MCF 10A (cell line): ENCODE data around the gene TBX19. TPM values are rescaled to one million over a fixed set of nuclear protein-coding genes. Genes with fewer than 3 reads are reported as not detected.

ENCODE experiments used
- BruUV-seq: library from RNA; stranded (reverse); fragments of 400-500 nt; replicated peaks from 2 replicates; lab custom pipeline; 2021; lab: Mats Ljungman, UMichigan
- CTCF ChIA-PET: fragments of 300-600 bp; sonication (Branson Sonifier 250); formaldehyde crosslinking; extraction: SDS; loops from one replicate; lab custom pipeline; 2021; ENCODE audit warnings: antibody characterized with exemption, inconsistent platforms; lab: Yijun Ruan, JAX
- POLR2A ChIA-PET: fragments of 300-600, 350-650 bp; sonication (Branson Sonifier 250); formaldehyde crosslinking; extraction: SDS; loops from one replicate; lab custom pipeline; 2020; ENCODE audit warnings: antibody characterized with exemption, inconsistent platforms; lab: Yijun Ruan, JAX
- DNase-seq: peaks from one replicate; pipeline ENCODE4 v3.0.0-alpha.2; 2018; ENCODE audit not compliant: unreplicated experiment
- H3K27ac Mint-ChIP-seq: one replicate; pipeline ENCODE4 v1.8.0; 2022; ENCODE audit warnings: mild to moderate bottlenecking, low read depth, mixed read lengths; ENCODE audit not compliant: unreplicated experiment
- H3K27me3 Mint-ChIP-seq: one replicate; pipeline ENCODE4 v1.8.0; 2022; ENCODE audit warnings: mixed read lengths; ENCODE audit not compliant: insufficient read depth, unreplicated experiment
- H3K36me3 Mint-ChIP-seq: one replicate; pipeline ENCODE4 v1.8.0; 2022; ENCODE audit warnings: mild to moderate bottlenecking, moderate library complexity, mixed read lengths; ENCODE audit not compliant: insufficient read depth, unreplicated experiment
- H3K4me1 Mint-ChIP-seq: one replicate; pipeline ENCODE4 v1.8.0; 2022; ENCODE audit warnings: mixed read lengths; ENCODE audit not compliant: insufficient read depth, unreplicated experiment
- H3K4me3 Mint-ChIP-seq: one replicate; pipeline ENCODE4 v1.8.0; 2022; ENCODE audit warnings: mild to moderate bottlenecking, moderate library complexity, mixed read lengths; ENCODE audit not compliant: unreplicated experiment
- H3K9me3 Mint-ChIP-seq: one replicate; pipeline ENCODE4 v1.8.0; 2022; ENCODE audit warnings: mixed read lengths; ENCODE audit not compliant: unreplicated experiment
- intact Hi-C: fragments of 100-400 bp; cut with micrococcal nuclease; formaldehyde crosslinking; loops from 2 replicates; pipeline ENCODE4 v1.14.1; 2022
- total RNA-seq: library from RNA; stranded (reverse); gene quantifications from 2 replicates; pipeline ENCODE4 v1.2.3, GENCODE V29; 2022
- TF ChIP-seq, protein P1 (sequence below): fragments of 200-600 bp; IDR thresholded peaks from one replicate; pipeline ENCODE4 v1.8.0; 2022; ENCODE audit warnings: antibody characterized with exemption, mild to moderate bottlenecking; ENCODE audit not compliant: unreplicated experiment

Gene TBX19
- total RNA-seq, 1 experiment from 2014 or later, result 1.6 TPM

DNA sequence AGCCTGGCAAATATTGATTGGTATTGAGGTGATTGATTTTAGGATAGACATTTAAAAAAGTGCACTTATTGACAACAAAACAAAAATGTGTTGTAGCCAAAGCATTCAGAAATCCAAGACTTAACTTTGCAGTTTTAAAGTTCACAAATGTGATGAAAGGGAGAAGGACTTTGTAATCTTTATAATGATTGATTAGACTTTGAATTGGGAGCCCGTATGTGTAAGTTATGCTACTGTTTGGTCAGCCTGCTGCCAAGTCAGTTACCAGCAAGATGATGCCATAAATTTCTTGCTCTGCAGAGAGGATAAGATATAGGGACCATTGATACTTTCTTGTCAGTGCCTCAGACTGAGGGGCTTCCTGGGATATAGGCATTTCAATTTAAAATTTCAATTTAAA lies 39.5 kb downstream of the TBX19 start:
- Mint-ChIP-seq H3K36me3 (peaks cover 6% of the 10 kb centered on the region), H3K27me3 (no peaks in the 10 kb centered on the region), H3K9me3 (peaks cover 8% of the 10 kb centered on the region), H3K4me1 (peaks cover 13% of the 10 kb centered on the region), H3K27ac (peak overlapping the region; percentile 29), H3K4me3 (no peak overlapping the region)
- intact Hi-C loops, result loop anchor here (5.0 kb wide), 1 partner anchor 33 kb away; no protein-coding TSS in a partner anchor
- POLR2A ChIA-PET, result interaction anchor here (0.6 to 3.1 kb wide), 6 partner anchors 15 to 1191 kb away, joined by 3 to 16 read pairs (median 3); partner anchors contain the start of gene SFT2D2
- no TSS peak for BruUV-seq
- CTCF ChIA-PET, result interaction anchor here (0.5 to 1.0 kb wide), 7 partner anchors 10 to 230 kb away, joined by 3 to 8 read pairs (median 3); no protein-coding TSS in a partner anchor
- DNase-seq, result no peak
- TF ChIP-seq, protein P1, sequence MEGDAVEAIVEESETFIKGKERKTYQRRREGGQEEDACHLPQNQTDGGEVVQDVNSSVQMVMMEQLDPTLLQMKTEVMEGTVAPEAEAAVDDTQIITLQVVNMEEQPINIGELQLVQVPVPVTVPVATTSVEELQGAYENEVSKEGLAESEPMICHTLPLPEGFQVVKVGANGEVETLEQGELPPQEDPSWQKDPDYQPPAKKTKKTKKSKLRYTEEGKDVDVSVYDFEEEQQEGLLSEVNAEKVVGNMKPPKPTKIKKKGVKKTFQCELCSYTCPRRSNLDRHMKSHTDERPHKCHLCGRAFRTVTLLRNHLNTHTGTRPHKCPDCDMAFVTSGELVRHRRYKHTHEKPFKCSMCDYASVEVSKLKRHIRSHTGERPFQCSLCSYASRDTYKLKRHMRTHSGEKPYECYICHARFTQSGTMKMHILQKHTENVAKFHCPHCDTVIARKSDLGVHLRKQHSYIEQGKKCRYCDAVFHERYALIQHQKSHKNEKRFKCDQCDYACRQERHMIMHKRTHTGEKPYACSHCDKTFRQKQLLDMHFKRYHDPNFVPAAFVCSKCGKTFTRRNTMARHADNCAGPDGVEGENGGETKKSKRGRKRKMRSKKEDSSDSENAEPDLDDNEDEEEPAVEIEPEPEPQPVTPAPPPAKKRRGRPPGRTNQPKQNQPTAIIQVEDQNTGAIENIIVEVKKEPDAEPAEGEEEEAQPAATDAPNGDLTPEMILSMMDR, result no peak

- no TSS peak for BruUV-seq
- Mint-ChIP-seq H3K9me3 (peaks cover 11% of the 10 kb centered on the region), H3K27ac (peak overlapping the region; percentile 29), H3K4me1 (peaks cover 13% of the 10 kb centered on the region), H3K4me3 (no peak overlapping the region), H3K36me3 (peaks cover 6% of the 10 kb centered on the region), H3K27me3 (no peaks in the 10 kb centered on the region)
- intact Hi-C loops, result loop anchor here (5.0 kb wide), 1 partner anchor 34 kb away; no protein-coding TSS in a partner anchor
- TF ChIP-seq, protein P1, result no peak
- ChIA-PET CTCF (interaction anchor here (0.6 to 3.1 kb wide), 32 partner anchors 8 to 238 kb away, joined by 3 to 94 read pairs (median 4); partner anchors contain the start of gene SFT2D2), POLR2A (interaction anchor here (0.6 to 3.1 kb wide), 7 partner anchors 16 to 1190 kb away, joined by 3 to 17 read pairs (median 3); partner anchors contain the start of gene SFT2D2)
- peak; percentile 90 for DNase-seq
These were observed 40.2 kb downstream of the TBX19 start for GRCh38 chr1:168320800-168321450.

DNA sequence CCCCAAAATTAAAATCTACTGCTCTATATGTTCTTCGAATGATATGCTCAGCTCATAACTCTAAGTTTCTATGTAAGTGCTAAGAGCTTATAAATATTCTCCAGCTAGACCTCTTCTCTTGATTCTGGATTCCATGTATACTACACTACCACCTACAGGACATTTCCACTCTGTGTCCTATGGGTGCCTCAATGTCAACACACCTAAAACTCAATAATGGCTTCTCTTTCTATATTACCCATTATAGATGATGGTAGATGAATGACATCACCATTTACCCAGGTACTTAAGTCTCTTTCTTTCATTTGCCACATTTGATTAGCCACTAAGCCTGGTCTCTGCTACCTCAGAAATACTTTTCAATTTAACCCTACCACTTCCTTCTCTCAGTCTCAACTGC lies 41.3 kb downstream of the TBX19 start:
- H3K36me3 Mint-ChIP-seq, result peaks cover 6% of the 10 kb centered on the region
- CTCF ChIA-PET, result interaction anchor here (0.5 to 3.1 kb wide), 40 partner anchors 9 to 637 kb away, joined by 3 to 94 read pairs (median 4); partner anchors contain the start of gene SFT2D2
- no peak overlapping the region for H3K27ac Mint-ChIP-seq

More for the DNA sequence above, 41.3 kb downstream of the TBX19 start:
- BruUV-seq, result no TSS peak
- no peak overlapping the region for H3K4me3 Mint-ChIP-seq
- POLR2A ChIA-PET, result interaction anchor here (0.8 to 3.1 kb wide), 5 partner anchors 21 to 142 kb away, joined by 4 to 17 read pairs (median 4); partner anchors contain the start of gene SFT2D2
- DNase-seq, result peak; percentile 76
- peaks cover 13% of the 10 kb centered on the region for H3K4me1 Mint-ChIP-seq
- TF ChIP-seq, protein P1, result peak; percentile 52
- no peaks in the 10 kb centered on the region for H3K27me3 Mint-ChIP-seq
- peaks cover 11% of the 10 kb centered on the region for H3K9me3 Mint-ChIP-seq
- intact Hi-C loops, result loop anchor here (1.0 to 5.0 kb wide), 5 partner anchors 35 to 237 kb away; no protein-coding TSS in a partner anchor
